Thymus (tissue), 11 donors: ENCODE results near the gene GRK5. TPM values are rescaled to one million over a fixed set of nuclear protein-coding genes. Genes with fewer than 3 reads are reported as not detected.

ENCODE experiments used
- DNase-seq, 9 donors: peaks; one replicate each; pipeline ENCODE4 v3.0.0-alpha.2; 2013; ENCODE audit warnings: low spot score in 9 of 9, low read depth in 6 of 9, missing footprints in 1 of 9
- H3K27ac ChIP-seq, 2 donors: one replicate each; pipeline ENCODE4 v1.5.1; 2013; ENCODE audit warnings: control low read depth in 1 of 2, low read depth in 1 of 2, low read length in 1 of 2, mild to moderate bottlenecking in 1 of 2, moderate library complexity in 1 of 2
- H3K27me3 ChIP-seq, 2 donors: one replicate each; pipeline ENCODE4 v1.5.1; 2013; ENCODE audit warnings: low read length in 1 of 2; ENCODE audit not compliant: control insufficient read depth in 2 of 2, insufficient read depth in 1 of 2
- H3K36me3 ChIP-seq, 2 donors: one replicate each; pipeline ENCODE4 v1.5.1; 2013; ENCODE audit warnings: low read length in 1 of 2, mild to moderate bottlenecking in 1 of 2, moderate library complexity in 1 of 2; ENCODE audit not compliant: control insufficient read depth in 2 of 2, insufficient read depth in 2 of 2
- H3K4me1 ChIP-seq, 2 donors: one replicate each; pipeline ENCODE4 v1.5.1; 2013; ENCODE audit warnings: low read length in 2 of 2; ENCODE audit not compliant: control insufficient read depth in 2 of 2, insufficient read depth in 2 of 2
- H3K4me3 ChIP-seq, 2 donors: one replicate each; pipeline ENCODE4 v1.5.1; 2013; ENCODE audit warnings: low read length in 2 of 2, control low read depth in 1 of 2, mild to moderate bottlenecking in 1 of 2
- H3K9me3 ChIP-seq, 2 donors: one replicate each; pipeline ENCODE4 v1.5.1; 2013; ENCODE audit warnings: low read length in 1 of 2, mild to moderate bottlenecking in 1 of 2; ENCODE audit not compliant: control insufficient read depth in 2 of 2, insufficient read depth in 1 of 2
- WGBS: extraction: QIAGEN DNeasy Blood & Tissue Kit; methylation state at CpG from one replicate; pipeline ENCODE4 v1.1.7; 2013; 5-methylcytosine and 5-hydroxymethylcytosine counted together
- polyA plus RNA-seq: library from polyadenylated mRNA; stranded (reverse); fragments of 200-250 nt; gene quantifications from one replicate; pipeline ENCODE4 v1.2.3, GENCODE V29; 2013
- total RNA-seq: library from RNA; stranded (reverse); fragments of 120-200 nt; gene quantifications from one replicate; pipeline ENCODE4 v1.2.4, GENCODE V29; 2013
- donor health status: healthy.

Gene GRK5
- total and polyA plus RNA-seq, 2 donors, result 14.4 to 18.5 TPM

DNA sequence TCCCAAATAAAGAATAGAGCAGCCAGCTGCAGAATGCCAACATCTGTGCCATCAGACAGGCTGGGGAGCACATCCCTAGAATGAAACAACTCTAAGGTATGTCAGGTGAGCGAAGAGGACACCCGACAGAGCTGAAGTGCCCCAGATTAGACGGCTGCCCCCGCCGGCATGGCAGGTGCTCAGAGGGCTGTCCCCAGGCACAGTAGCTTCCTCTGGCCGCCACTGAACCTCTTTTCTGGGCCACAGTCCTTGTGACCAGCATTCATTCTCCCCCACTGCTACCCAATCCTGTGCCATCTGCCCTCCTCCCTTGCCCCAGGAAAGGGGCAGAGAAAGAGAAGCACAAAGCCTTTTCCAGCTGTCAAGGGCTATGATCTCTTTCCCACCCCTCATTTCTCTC lies 293.4 kb downstream of the GRK5 start:
- H3K27me3 ChIP-seq, result no peaks in the 10 kb centered on the region
- 16% methylated on average over 6 of the region's 6 CpGs for WGBS
- no peak overlapping the region for H3K4me3 ChIP-seq
- H3K27ac ChIP-seq, result peak overlapping the region; percentile 88 to 91
- H3K9me3 ChIP-seq, result peaks cover 0 to 3% of the 10 kb centered on the region in 2 donors
- peaks cover 63 to 90% of the 10 kb centered on the region in 2 donors for H3K4me1 ChIP-seq
- peak in 3 of 9 donors; percentile 37 to 64 (median 45) for DNase-seq
- H3K36me3 ChIP-seq, result peaks cover 29 to 55% of the 10 kb centered on the region in 2 donors

DNA sequence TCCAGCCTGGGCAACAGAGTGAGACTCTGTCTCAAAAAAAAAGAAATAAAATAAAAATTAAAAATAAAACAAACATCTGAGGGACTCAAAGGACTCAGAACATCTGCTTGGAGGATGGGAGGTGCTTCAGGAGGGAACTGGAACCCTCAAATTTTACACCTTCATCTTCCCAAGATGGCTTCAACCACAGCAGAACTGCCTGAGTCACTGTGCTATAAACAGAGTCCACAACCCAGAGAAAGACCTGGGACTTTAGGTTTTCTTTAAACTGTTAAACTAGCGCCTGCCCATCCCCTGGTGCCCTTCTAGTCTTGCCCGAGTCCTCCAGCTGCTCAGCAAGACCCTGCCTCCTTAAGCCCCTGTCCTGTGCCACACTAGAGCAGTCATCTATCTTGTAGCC lies 294.3 kb downstream of the GRK5 start:
- H3K27ac ChIP-seq, result peak overlapping the region; percentile 88 to 96
- H3K4me3 ChIP-seq, result peak overlapping the region in 1 of 2 donors; percentile 25
- WGBS, result 15% methylated on average over 2 of the region's 2 CpGs
- no peaks in the 10 kb centered on the region for H3K27me3 ChIP-seq
- H3K9me3 ChIP-seq, result peaks cover 0 to 3% of the 10 kb centered on the region in 2 donors
- peaks cover 66 to 95% of the 10 kb centered on the region in 2 donors for H3K4me1 ChIP-seq
- peaks cover 29 to 55% of the 10 kb centered on the region in 2 donors for H3K36me3 ChIP-seq
- DNase-seq, result peak in 4 of 9 donors; percentile 37 to 69 (median 44)

DNA sequence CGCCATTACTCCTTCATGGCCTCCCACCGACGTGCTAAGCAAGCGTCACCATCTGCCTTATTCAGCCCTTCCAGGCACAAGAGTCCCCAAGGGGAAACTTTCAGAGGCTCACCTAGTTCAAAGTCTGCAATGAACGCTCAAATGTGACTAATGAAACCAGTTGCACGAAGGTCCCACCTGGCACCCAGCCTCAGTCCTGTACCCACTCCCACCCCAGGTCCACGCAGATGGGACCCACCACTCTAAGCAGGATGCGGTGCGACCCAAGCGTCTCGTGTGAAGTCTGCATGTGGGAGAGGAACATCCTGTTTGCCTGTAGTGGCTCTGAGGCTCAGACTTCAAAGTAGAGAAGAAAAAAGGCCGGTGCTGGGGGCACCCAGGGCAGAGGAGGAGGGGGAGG lies 294.8 kb downstream of the GRK5 start:
- H3K4me3 ChIP-seq, result peak overlapping the region; percentile 16 to 25
- peaks cover 71 to 96% of the 10 kb centered on the region in 2 donors for H3K4me1 ChIP-seq
- H3K27ac ChIP-seq, result peak overlapping the region; percentile 88 to 96
- no peaks in the 10 kb centered on the region for H3K27me3 ChIP-seq
- WGBS, result 5% methylated on average over 12 of the region's 12 CpGs
- peaks cover 32 to 59% of the 10 kb centered on the region in 2 donors for H3K36me3 ChIP-seq
- H3K9me3 ChIP-seq, result peaks cover 0 to 3% of the 10 kb centered on the region in 2 donors
- DNase-seq, result peak in 7 of 9 donors; percentile 76 to 96 (median 86)

DNA sequence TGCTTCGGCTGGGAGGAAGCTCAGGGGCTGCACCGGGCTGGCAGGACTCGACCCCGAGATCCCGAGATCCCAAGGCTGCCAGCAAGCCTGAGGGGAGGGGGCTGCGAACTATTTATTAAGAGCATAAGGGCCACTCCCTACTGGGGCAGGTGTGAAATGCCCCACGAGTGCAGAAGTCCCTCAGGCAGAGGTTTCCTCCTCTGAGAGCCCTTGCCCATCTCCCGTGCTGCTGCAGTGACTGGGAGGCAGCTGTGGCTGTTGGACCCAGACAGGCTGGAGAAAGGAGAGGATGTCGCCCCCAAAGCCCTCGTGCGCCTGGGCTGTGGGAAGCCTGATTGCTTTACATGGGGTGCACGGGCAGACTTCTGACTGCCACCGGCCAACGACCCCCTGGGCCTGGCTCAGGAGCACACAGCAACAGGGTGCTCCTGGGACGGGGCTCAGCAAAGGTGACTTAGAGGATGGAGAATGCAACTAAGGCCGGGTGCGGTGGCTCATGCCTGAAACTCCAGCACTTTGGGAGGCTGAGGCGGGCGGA lies 295.3 kb downstream of the GRK5 start:
- DNase-seq, result peak in 1 of 9 donors; percentile 42
- WGBS, result 34% methylated on average over 19 of the region's 19 CpGs
- peaks cover 0 to 3% of the 10 kb centered on the region in 2 donors for H3K9me3 ChIP-seq
- H3K4me1 ChIP-seq, result peaks cover 73 to 96% of the 10 kb centered on the region in 2 donors
- no peaks in the 10 kb centered on the region for H3K27me3 ChIP-seq
- H3K4me3 ChIP-seq, result peak overlapping the region; percentile 16 to 20
- H3K36me3 ChIP-seq, result peaks cover 30 to 59% of the 10 kb centered on the region in 2 donors
- peak overlapping the region; percentile 88 to 96 for H3K27ac ChIP-seq

DNA sequence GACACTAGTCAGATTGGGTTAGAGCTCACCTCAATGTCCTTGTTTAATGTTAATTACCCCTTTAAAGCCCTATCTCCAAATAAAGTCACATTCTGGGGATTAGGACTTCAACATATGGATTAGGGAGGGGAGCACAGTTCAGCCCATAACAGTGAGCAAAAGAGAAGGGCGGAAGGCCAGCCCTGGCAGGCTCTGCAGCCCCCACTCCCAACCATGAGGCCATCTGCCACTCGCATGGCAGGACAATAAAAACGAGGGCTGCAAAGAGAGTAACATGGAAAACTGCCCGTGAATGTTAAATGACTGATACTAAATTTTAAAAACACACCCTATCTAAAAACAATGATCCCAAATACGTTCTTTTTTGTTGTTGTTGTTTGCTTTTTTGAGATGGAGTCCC lies 296.4 kb downstream of the GRK5 start:
- H3K27me3 ChIP-seq, result no peaks in the 10 kb centered on the region
- WGBS, result 97% methylated on average over 5 of the region's 5 CpGs
- H3K4me1 ChIP-seq, result peaks cover 76 to 91% of the 10 kb centered on the region in 2 donors
- H3K4me3 ChIP-seq, result no peak overlapping the region
- peaks cover 0 to 3% of the 10 kb centered on the region in 2 donors for H3K9me3 ChIP-seq
- peak overlapping the region; percentile 43 to 88 for H3K27ac ChIP-seq
- peaks cover 27 to 62% of the 10 kb centered on the region in 2 donors for H3K36me3 ChIP-seq
- DNase-seq, result no peak

GRCh38 chr10:119504651-119505050 lies 297.3 kb downstream of the GRK5 start:
- peak overlapping the region; percentile 94 to 95 for H3K27ac ChIP-seq
- H3K9me3 ChIP-seq, result peaks cover 0 to 3% of the 10 kb centered on the region in 2 donors
- H3K4me3 ChIP-seq, result no peak overlapping the region
- no peak for DNase-seq
- H3K36me3 ChIP-seq, result peaks cover 22 to 62% of the 10 kb centered on the region in 2 donors
- H3K27me3 ChIP-seq, result no peaks in the 10 kb centered on the region
- 62% methylated on average over 10 of the region's 10 CpGs for WGBS
- H3K4me1 ChIP-seq, result peaks cover 69 to 83% of the 10 kb centered on the region in 2 donors

DNA sequence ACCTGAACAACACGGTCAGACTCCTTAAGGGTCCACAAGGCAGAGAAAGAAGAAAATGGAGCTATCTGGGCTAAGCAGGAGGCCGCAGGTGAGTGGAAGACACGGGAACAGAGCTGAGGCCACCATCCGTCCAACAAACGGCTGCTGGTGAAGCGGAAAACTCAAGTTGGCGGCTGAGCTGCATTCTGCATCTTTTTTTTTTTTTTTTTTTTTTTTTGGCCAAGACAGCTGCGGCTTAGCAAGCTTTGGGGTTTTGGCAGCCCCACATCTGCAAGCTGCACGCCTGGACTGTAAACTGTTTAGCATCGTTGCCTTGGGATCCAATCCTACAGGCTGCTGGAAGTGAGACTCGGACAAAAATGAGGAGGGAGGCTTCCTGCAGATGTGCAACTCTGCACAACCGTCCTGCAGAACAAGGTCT lies 297.8 kb downstream of the GRK5 start:
- Histone ChIP-seq H3K9me3 (peaks cover 0 to 3% of the 10 kb centered on the region in 2 donors), H3K4me3 (peak overlapping the region in 1 of 2 donors; percentile 16), H3K27ac (peak overlapping the region; percentile 94 to 95), H3K36me3 (peaks cover 26 to 61% of the 10 kb centered on the region in 2 donors), H3K27me3 (no peaks in the 10 kb centered on the region), H3K4me1 (peaks cover 65 to 78% of the 10 kb centered on the region in 2 donors)
- 21% methylated on average over 12 of the region's 12 CpGs for WGBS
- peak in 4 of 9 donors; percentile 54 to 82 (median 58) for DNase-seq

Other genes with a start within 250 kb of the GRK5 start
- 0.52 TPM for gene NANOS1, start 177.9 kb upstream of the GRK5 start, total RNA-seq
- 3.2 TPM for gene NANOS1, start 177.9 kb upstream of the GRK5 start, polyA plus RNA-seq
- 67.8 TPM for gene EIF3A, start 126.8 kb upstream of the GRK5 start, total RNA-seq
- gene EIF3A, start 126.8 kb upstream of the GRK5 start, polyA plus RNA-seq, result 41.2 TPM
- 26.0 TPM for gene DENND10, start 103.5 kb upstream of the GRK5 start, total RNA-seq
- gene DENND10, start 103.5 kb upstream of the GRK5 start, polyA plus RNA-seq, result 24.8 TPM
- gene SFXN4, start 41.9 kb upstream of the GRK5 start, total RNA-seq, result 18.5 TPM
- 31.0 TPM for gene SFXN4, start 41.9 kb upstream of the GRK5 start, polyA plus RNA-seq
- 116 TPM for gene PRDX3, start 28.8 kb upstream of the GRK5 start, total RNA-seq
- 114 TPM for gene PRDX3, start 28.8 kb upstream of the GRK5 start, polyA plus RNA-seq